ENCODE data around the gene ZNF142.

The ZNF142 gene

GRCh38 chr2:218631837-218632236 is 27.6 kb downstream of the ZNF142 start:
- Mint-ChIP-seq H3K27me3 (no peaks in the 10 kb centered on the region), H3K27ac (no peak overlapping the region), H3K9me3 (no peaks in the 10 kb centered on the region), H3K4me1 (ENCODE audit: low read depth) (peaks cover 4% of the 10 kb centered on the region), H3K36me3 (ENCODE audit: low read depth) (peaks cover 39% of the 10 kb centered on the region), H3K4me3 (no peak overlapping the region)
- DNase-seq, result no peak

DNA sequence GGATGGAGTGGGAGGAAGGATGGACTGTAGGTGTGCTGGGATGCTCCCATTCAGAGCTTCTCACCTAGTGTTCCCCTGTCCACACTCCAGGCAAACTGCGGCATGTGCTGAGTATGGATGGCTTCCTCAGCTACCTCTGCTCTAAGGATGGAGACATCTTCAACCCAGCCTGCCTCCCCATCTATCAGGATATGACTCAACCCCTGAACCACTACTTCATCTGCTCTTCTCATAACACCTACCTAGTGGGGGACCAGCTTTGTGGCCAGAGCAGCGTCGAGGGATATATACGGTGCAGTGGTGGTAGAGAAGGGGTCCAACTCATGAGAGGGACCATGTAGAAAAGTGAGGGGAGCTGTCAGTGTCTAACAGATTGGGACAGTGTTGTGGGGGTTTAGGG is 31.5 kb downstream of the ZNF142 start:
- DNase-seq, result no peak
- Mint-ChIP-seq H3K9me3 (no peaks in the 10 kb centered on the region), H3K4me3 (no peak overlapping the region), H3K36me3 (ENCODE audit: low read depth) (peaks cover 2% of the 10 kb centered on the region), H3K4me1 (ENCODE audit: low read depth) (peaks cover 4% of the 10 kb centered on the region), H3K27ac (no peak overlapping the region), H3K27me3 (no peaks in the 10 kb centered on the region)

- H3K9me3 Mint-ChIP-seq, result no peaks in the 10 kb centered on the region
These were observed 33.1 kb downstream of the ZNF142 start for GRCh38 chr2:218626369-218626768.

GRCh38 chr2:218623366-218623705 is 36.1 kb downstream of the ZNF142 start:
- peaks cover 4% of the 10 kb centered on the region for H3K4me1 Mint-ChIP-seq (ENCODE audit: low read depth)
- H3K9me3 Mint-ChIP-seq, result no peaks in the 10 kb centered on the region
- no peak for DNase-seq
- H3K36me3 Mint-ChIP-seq (ENCODE audit: low read depth), result no peaks in the 10 kb centered on the region
- no peaks in the 10 kb centered on the region for H3K27me3 Mint-ChIP-seq
- H3K27ac Mint-ChIP-seq, result no peak overlapping the region
- no peak overlapping the region for H3K4me3 Mint-ChIP-seq

More at GRCh38 chr2:218626369-218626768, 33.1 kb downstream of the ZNF142 start:
- H3K36me3 Mint-ChIP-seq (ENCODE audit: low read depth), result no peaks in the 10 kb centered on the region
- H3K4me3 Mint-ChIP-seq, result no peak overlapping the region
- no peak overlapping the region for H3K27ac Mint-ChIP-seq
- H3K27me3 Mint-ChIP-seq, result no peaks in the 10 kb centered on the region
- H3K4me1 Mint-ChIP-seq (ENCODE audit: low read depth), result peaks cover 4% of the 10 kb centered on the region
- no peak for DNase-seq

- no peak overlapping the region for H3K27ac Mint-ChIP-seq
- H3K27me3 Mint-ChIP-seq, result no peaks in the 10 kb centered on the region
- H3K4me1 Mint-ChIP-seq (ENCODE audit: low read depth), result peaks cover under 1% of the 10 kb centered on the region
- H3K36me3 Mint-ChIP-seq (ENCODE audit: low read depth), result no peaks in the 10 kb centered on the region
- no peak overlapping the region for H3K4me3 Mint-ChIP-seq
- no peak for DNase-seq
- H3K9me3 Mint-ChIP-seq, result no peaks in the 10 kb centered on the region
These were observed 36.6 kb downstream of the ZNF142 start for GRCh38 chr2:218622606-218623365.

GRCh38 chr2:218621007-218621406 is 38.4 kb downstream of the ZNF142 start:
- Mint-ChIP-seq H3K4me3 (no peak overlapping the region), H3K27me3 (no peaks in the 10 kb centered on the region), H3K9me3 (no peaks in the 10 kb centered on the region), H3K27ac (no peak overlapping the region), H3K36me3 (ENCODE audit: low read depth) (no peaks in the 10 kb centered on the region), H3K4me1 (ENCODE audit: low read depth) (no peaks in the 10 kb centered on the region)
- no peak for DNase-seq

GRCh38 chr2:218618102-218618860 is 41.1 kb downstream of the ZNF142 start:
- H3K4me1 Mint-ChIP-seq (ENCODE audit: low read depth), result no peaks in the 10 kb centered on the region
- H3K27me3 Mint-ChIP-seq, result no peaks in the 10 kb centered on the region
- DNase-seq, result no peak
- H3K4me3 Mint-ChIP-seq, result no peak overlapping the region
- H3K9me3 Mint-ChIP-seq, result no peaks in the 10 kb centered on the region
- H3K36me3 Mint-ChIP-seq (ENCODE audit: low read depth), result no peaks in the 10 kb centered on the region
- no peak overlapping the region for H3K27ac Mint-ChIP-seq

- Mint-ChIP-seq H3K4me1 (ENCODE audit: low read depth) (no peaks in the 10 kb centered on the region), H3K36me3 (ENCODE audit: low read depth) (no peaks in the 10 kb centered on the region), H3K27me3 (no peaks in the 10 kb centered on the region), H3K9me3 (no peaks in the 10 kb centered on the region), H3K27ac (no peak overlapping the region), H3K4me3 (no peak overlapping the region)
- no peak for DNase-seq
These were observed 43.5 kb downstream of the ZNF142 start for GRCh38 chr2:218615868-218616315.

DNA sequence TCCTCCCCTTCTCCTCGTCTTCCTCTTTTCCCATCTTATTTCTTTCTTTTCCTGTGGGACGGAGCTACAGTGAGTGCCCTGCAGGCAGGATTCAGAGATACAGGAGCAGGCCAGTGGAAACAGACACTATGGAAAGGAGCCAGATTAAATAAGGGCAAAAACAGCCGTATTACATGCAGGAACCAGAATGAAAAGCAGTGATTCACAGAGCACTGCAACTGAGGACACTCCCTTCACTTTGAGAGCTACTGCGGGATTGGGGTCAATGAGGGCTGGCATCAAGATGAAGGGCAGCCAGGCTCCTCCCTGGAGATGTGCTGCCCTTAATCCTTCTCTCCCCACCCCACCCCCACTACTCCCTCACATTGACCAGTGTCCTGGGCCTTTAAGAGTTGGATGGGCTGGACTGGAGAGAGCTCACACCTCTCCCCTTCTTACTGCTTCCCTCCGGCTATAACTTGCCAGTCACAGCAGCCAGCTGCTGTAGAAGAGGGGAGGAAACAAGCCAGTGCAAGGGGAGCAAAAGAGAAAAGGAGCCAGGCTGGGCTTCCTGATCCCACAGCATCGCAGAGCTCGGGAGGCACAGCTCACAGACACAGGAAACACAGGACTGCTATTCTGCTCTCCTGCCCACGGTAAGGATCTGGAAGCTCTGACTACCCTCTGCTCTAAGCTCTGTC is 51.8 kb downstream of the ZNF142 start, which contains the start of gene PLCD4:
Gene PLCD4 (plus strand): TSS at position 464 of the 680 bp plus-strand sequence. CDS start 7,841 bp downstream, outside the sequence.
- no peak within 1 kb of the TSS for H3K4me3 Mint-ChIP-seq
- no peak within 1 kb of the TSS for H3K27ac Mint-ChIP-seq
- H3K9me3 Mint-ChIP-seq, result no peaks in the 10 kb centered on the region
- H3K4me1 Mint-ChIP-seq (ENCODE audit: low read depth), result no peaks in the 10 kb centered on the region
- H3K27me3 Mint-ChIP-seq, result peaks cover 6% of the 10 kb centered on the region
- no peaks in the 10 kb centered on the region for H3K36me3 Mint-ChIP-seq (ENCODE audit: low read depth)
- no peak for DNase-seq

GRCh38 chr2:218605432-218605831 is 54.0 kb downstream of the ZNF142 start:
- Mint-ChIP-seq H3K27me3 (peaks cover 6% of the 10 kb centered on the region), H3K4me1 (ENCODE audit: low read depth) (no peaks in the 10 kb centered on the region), H3K36me3 (ENCODE audit: low read depth) (no peaks in the 10 kb centered on the region), H3K4me3 (no peak overlapping the region), H3K9me3 (no peaks in the 10 kb centered on the region), H3K27ac (no peak overlapping the region)
- no peak for DNase-seq
